HCT116 (cell line): Measurements from ENCODE around the gene GAL3ST2.

Source experiments
- POLR2A ChIP-seq: IDR thresholded peaks from 2 replicates; pipeline ENCODE4 v1.7.0; 2011; ENCODE audit warnings: borderline replicate concordance; ENCODE audit not compliant: insufficient read depth, insufficient read length; ENCODE audit errors: extremely low read depth
- YY1 ChIP-seq: IDR thresholded peaks from 2 replicates; pipeline ENCODE4 v1.6.1; 2011; ENCODE audit warnings: low read length, low read depth, moderate library complexity, mild to moderate bottlenecking; ENCODE audit not compliant: insufficient replicate concordance; ENCODE audit errors: extremely low read depth

GRCh38 chr2:241769819-241770184 lies 6.8 kb upstream of the GAL3ST2 start:
- TF ChIP-seq YY1 (no peak), POLR2A (no peak)
